COLO668 (cell line): Measurements from ENCODE around the gene TTLL8.

Experiments used
- DNase-seq: peaks from one replicate; lab custom pipeline; 2025; ENCODE audit not compliant: unreplicated experiment; lab: John Stamatoyannopoulos, UW

Gene TTLL8

GRCh38 chr22:50083462-50084079, 25.5 kb upstream of the TTLL8 start:
- DNase-seq, result no peak

GRCh38 chr22:50082961-50083461, 24.9 kb upstream of the TTLL8 start:
- peak; percentile 67 for DNase-seq

GRCh38 chr22:50082197-50082715, 24.2 kb upstream of the TTLL8 start:
- DNase-seq, result no peak

- DNase-seq, result no peak
These were observed 23.5 kb upstream of the TTLL8 start for GRCh38 chr22:50081426-50082196.

GRCh38 chr22:50080077-50080465, 22.0 kb upstream of the TTLL8 start:
- no peak for DNase-seq

- DNase-seq, result no peak
These were observed 20.7 kb upstream of the TTLL8 start for GRCh38 chr22:50078761-50079160.

GRCh38 chr22:50078246-50078645, 20.1 kb upstream of the TTLL8 start:
- no peak for DNase-seq

GRCh38 chr22:50076646-50077535, 18.8 kb upstream of the TTLL8 start:
- no peak for DNase-seq

GRCh38 chr22:50074551-50075530, 16.7 kb upstream of the TTLL8 start:
- peak; percentile 67 for DNase-seq

GRCh38 chr22:50074056-50074455, 16.0 kb upstream of the TTLL8 start:
- no peak for DNase-seq

GRCh38 chr22:50072714-50073538, 14.8 kb upstream of the TTLL8 start:
- no peak for DNase-seq

- DNase-seq, result no peak
These were observed 14.1 kb upstream of the TTLL8 start for GRCh38 chr22:50072167-50072555.

- no peak for DNase-seq
These were observed 13.5 kb upstream of the TTLL8 start for GRCh38 chr22:50071432-50072166.

- no peak for DNase-seq
These were observed 12.3 kb upstream of the TTLL8 start for GRCh38 chr22:50070366-50070765.

- DNase-seq, result no peak
These were observed 10.0 kb upstream of the TTLL8 start for GRCh38 chr22:50068096-50068495.

GRCh38 chr22:50067244-50067643, 9.1 kb upstream of the TTLL8 start:
- DNase-seq, result no peak

- DNase-seq, result no peak
These were observed 6.4 kb upstream of the TTLL8 start for GRCh38 chr22:50064453-50064852.

GRCh38 chr22:50063589-50064393, 5.7 kb upstream of the TTLL8 start:
- DNase-seq, result no peak
